Panc1 (cell line): Measurements from ENCODE around the gene MTFR2. TPM values are rescaled to one million over a fixed set of nuclear protein-coding genes. Genes with fewer than 3 reads are reported as not detected.

ENCODE experiments used
- ATAC-seq: fragments of 200-7000 bp; cut with Tn5 transposase; 2 replicates; pipeline ENCODE4 v1.9.1; 2020; ENCODE audit warnings: mild to moderate bottlenecking, moderate library complexity
- BruUV-seq: library from RNA; stranded (reverse); fragments of 400-500 nt; replicated peaks from 2 replicates; lab custom pipeline; 2021; lab: Mats Ljungman, UMichigan
- CTCF ChIA-PET: fragments of 300-600 bp; sonication (Branson Sonifier 250); formaldehyde crosslinking; loops from one replicate; lab custom pipeline; 2022; ENCODE audit warnings: antibody characterized with exemption; lab: Charles Lee
- POLR2A ChIA-PET: fragments of 300-600 bp; sonication (Branson Sonifier 250); formaldehyde crosslinking; loops from one replicate; lab custom pipeline; 2022; ENCODE audit warnings: antibody characterized with exemption; lab: Charles Lee
- DNase-seq: peaks from one replicate; pipeline ENCODE4 v3.0.0-alpha.2; 2010; ENCODE audit warnings: low read depth, low spot score
- H3K27ac ChIP-seq: 2 replicates; pipeline ENCODE4 v1.5.1; 2011; ENCODE audit warnings: mild to moderate bottlenecking, low read length, inconsistent platforms
- H3K27me3 ChIP-seq: fragments of 200-500 bp; sonication (Bioruptor generic); 2 replicates; pipeline ENCODE4 v1.6.0; 2014; ENCODE audit warnings: low read length, inconsistent platforms; ENCODE audit not compliant: control insufficient read depth, insufficient read depth
- H3K36me3 ChIP-seq: fragments of 200-500 bp; sonication (Bioruptor generic); 2 replicates; pipeline ENCODE4 v1.5.1; 2014; ENCODE audit warnings: inconsistent platforms, mild to moderate bottlenecking, low read length, moderate library complexity; ENCODE audit not compliant: control insufficient read depth, insufficient read depth
- H3K4me1 ChIP-seq: 2 replicates; pipeline ENCODE4 v1.5.1; 2011; ENCODE audit warnings: inconsistent platforms, mild to moderate bottlenecking, low read length, moderate library complexity; ENCODE audit not compliant: control insufficient read depth, insufficient read depth
- H3K4me3 ChIP-seq, 2 experiments: 2 replicates each; pipeline ENCODE4 v1.5.1; 2011 to 2012; ENCODE audit warnings: low read depth in 2 of 2, low read length in 2 of 2, mild to moderate bottlenecking in 2 of 2, inconsistent platforms in 1 of 2, moderate library complexity in 1 of 2
- H3K9me3 ChIP-seq: fragments of 200-500 bp; sonication (Bioruptor generic); 2 replicates; pipeline ENCODE4 v1.5.1; 2014; ENCODE audit warnings: low read depth, mild to moderate bottlenecking, inconsistent platforms, low read length, moderate library complexity; ENCODE audit not compliant: control insufficient read depth, insufficient read depth
- POLR2AphosphoS5 ChIP-seq: IDR thresholded peaks from 2 replicates; pipeline ENCODE4 v1.6.1; 2012; ENCODE audit warnings: mild to moderate bottlenecking, low read depth, low read length, moderate library complexity
- SIN3A ChIP-seq: IDR thresholded peaks from 2 replicates; pipeline ENCODE4 v1.6.1; 2012; ENCODE audit warnings: low read depth, mild to moderate bottlenecking, low read length, moderate library complexity, borderline replicate concordance; ENCODE audit not compliant: insufficient read depth
- TCF7L2 ChIP-seq: IDR thresholded peaks from 2 replicates; pipeline ENCODE4 v1.6.1; 2011; ENCODE audit warnings: mild to moderate bottlenecking, low read depth, low read length, inconsistent platforms
- in situ Hi-C: cut with HindIII; loops from 2 replicates; pipeline ENCODE4 v1.10.0; 2016; ENCODE audit warnings: low sequenced_read_pairs, low pct_unique_long_range_greater_than_20kb
- intact Hi-C: fragments of 100-400 bp; cut with micrococcal nuclease; formaldehyde crosslinking; loops from one replicate; pipeline ENCODE4 v1.10.0; 2022; ENCODE audit not compliant: unreplicated experiment
- total RNA-seq: library from RNA; stranded (reverse); gene quantifications from one replicate; pipeline ENCODE4 v1.2.1, GENCODE V29; 2021; ENCODE audit not compliant: unreplicated experiment
- TF ChIP-seq, protein P1 (sequence below): fragments of 450-650 bp; IDR thresholded peaks from 2 replicates; pipeline ENCODE4 v1.5.1; 2017; ENCODE audit warnings: mild to moderate bottlenecking
- TF ChIP-seq, protein P2 (sequence below), 2 experiments: IDR thresholded peaks; 2 replicates each; pipeline ENCODE4 v1.6.1; 2011 to 2012; ENCODE audit warnings: low read depth in 2 of 2, control low read depth in 1 of 2, low read length in 1 of 2, mild to moderate bottlenecking in 1 of 2, moderate library complexity in 1 of 2; ENCODE audit not compliant: insufficient read depth in 1 of 2

The MTFR2 gene
- total RNA-seq, 1 experiment from 2014 or later: 12.8 TPM

DNA sequence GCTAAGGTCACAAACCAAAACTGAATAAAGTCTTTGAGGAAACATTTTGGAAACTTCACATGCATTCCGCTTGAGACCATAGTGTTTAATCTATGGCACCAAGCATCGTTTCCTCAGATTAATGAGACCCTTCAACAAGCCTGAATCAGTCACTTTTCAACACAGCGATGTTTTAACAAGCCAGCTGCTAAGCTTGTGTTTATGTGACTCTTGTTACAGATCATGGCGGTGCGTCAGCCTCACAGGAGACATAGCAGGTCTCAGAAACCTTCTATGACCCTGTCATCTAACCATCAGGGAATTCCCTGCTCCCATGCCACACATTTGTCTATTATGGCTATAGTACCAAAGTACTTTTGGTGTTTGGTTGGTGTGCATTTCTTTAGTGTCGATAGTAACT lies 57.2 kb downstream of the MTFR2 start:
- Histone ChIP-seq H3K27me3 (no peaks in the 10 kb centered on the region), H3K27ac (no peak overlapping the region), H3K4me1 (no peaks in the 10 kb centered on the region), H3K36me3 (no peaks in the 10 kb centered on the region), H3K4me3 (no peak overlapping the region), H3K9me3 (no peaks in the 10 kb centered on the region)
- BruUV-seq: no TSS peak
- intact Hi-C loops: no loop called here
- POLR2A ChIA-PET: no interaction called here
- DNase-seq (no peak), ATAC-seq (no peak)
- TF ChIP-seq, protein P1, sequence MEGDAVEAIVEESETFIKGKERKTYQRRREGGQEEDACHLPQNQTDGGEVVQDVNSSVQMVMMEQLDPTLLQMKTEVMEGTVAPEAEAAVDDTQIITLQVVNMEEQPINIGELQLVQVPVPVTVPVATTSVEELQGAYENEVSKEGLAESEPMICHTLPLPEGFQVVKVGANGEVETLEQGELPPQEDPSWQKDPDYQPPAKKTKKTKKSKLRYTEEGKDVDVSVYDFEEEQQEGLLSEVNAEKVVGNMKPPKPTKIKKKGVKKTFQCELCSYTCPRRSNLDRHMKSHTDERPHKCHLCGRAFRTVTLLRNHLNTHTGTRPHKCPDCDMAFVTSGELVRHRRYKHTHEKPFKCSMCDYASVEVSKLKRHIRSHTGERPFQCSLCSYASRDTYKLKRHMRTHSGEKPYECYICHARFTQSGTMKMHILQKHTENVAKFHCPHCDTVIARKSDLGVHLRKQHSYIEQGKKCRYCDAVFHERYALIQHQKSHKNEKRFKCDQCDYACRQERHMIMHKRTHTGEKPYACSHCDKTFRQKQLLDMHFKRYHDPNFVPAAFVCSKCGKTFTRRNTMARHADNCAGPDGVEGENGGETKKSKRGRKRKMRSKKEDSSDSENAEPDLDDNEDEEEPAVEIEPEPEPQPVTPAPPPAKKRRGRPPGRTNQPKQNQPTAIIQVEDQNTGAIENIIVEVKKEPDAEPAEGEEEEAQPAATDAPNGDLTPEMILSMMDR: no peak
- TF ChIP-seq TCF7L2 (no peak), POLR2AphosphoS5 (no peak), SIN3A (no peak)
- TF ChIP-seq, protein P2, sequence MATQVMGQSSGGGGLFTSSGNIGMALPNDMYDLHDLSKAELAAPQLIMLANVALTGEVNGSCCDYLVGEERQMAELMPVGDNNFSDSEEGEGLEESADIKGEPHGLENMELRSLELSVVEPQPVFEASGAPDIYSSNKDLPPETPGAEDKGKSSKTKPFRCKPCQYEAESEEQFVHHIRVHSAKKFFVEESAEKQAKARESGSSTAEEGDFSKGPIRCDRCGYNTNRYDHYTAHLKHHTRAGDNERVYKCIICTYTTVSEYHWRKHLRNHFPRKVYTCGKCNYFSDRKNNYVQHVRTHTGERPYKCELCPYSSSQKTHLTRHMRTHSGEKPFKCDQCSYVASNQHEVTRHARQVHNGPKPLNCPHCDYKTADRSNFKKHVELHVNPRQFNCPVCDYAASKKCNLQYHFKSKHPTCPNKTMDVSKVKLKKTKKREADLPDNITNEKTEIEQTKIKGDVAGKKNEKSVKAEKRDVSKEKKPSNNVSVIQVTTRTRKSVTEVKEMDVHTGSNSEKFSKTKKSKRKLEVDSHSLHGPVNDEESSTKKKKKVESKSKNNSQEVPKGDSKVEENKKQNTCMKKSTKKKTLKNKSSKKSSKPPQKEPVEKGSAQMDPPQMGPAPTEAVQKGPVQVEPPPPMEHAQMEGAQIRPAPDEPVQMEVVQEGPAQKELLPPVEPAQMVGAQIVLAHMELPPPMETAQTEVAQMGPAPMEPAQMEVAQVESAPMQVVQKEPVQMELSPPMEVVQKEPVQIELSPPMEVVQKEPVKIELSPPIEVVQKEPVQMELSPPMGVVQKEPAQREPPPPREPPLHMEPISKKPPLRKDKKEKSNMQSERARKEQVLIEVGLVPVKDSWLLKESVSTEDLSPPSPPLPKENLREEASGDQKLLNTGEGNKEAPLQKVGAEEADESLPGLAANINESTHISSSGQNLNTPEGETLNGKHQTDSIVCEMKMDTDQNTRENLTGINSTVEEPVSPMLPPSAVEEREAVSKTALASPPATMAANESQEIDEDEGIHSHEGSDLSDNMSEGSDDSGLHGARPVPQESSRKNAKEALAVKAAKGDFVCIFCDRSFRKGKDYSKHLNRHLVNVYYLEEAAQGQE (IDR thresholded peaks at IDR 0.05; ENCODE audit: insufficient read depth in 1 of 2, low read depth in 2 of 2, low read length in 1 of 2): no peak
- in situ Hi-C loops: no loop called here
- CTCF ChIA-PET: no interaction called here

DNA sequence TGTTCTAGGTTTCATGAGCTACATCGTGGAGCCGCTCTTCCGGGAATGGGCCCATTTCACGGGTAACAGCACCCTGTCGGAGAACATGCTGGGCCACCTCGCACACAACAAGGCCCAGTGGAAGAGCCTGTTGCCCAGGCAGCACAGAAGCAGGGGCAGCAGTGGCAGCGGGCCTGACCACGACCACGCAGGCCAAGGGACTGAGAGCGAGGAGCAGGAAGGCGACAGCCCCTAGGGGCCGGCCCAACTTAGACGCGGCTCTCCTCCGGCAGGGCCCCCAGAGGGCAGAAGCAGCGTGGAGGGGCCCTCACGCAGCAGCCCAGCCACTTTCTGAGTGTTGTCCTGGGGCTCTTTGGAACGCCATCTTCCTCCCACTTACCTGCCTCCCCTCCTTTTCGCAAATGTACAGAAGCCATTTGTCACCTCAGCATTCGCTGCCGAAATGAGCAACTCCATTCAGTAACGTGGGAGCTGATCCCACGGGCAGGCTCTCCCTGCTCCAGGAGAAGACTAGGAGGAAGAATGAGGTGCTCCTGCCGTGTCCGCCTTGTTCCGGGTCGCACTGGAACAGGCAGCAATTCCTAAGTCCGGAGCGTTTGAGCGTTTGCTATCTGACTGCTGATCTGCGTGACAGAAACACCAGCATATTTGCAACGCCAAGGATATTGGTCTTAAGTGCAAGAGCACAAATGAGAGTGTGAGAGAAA lies 58.4 kb downstream of the MTFR2 start:
- BruUV-seq: no TSS peak
- POLR2A ChIA-PET: no interaction called here
- ATAC-seq: no peak

More for the DNA sequence above, 58.4 kb downstream of the MTFR2 start:
- H3K9me3 ChIP-seq: no peaks in the 10 kb centered on the region
- DNase-seq: no peak
- no peak overlapping the region for H3K4me3 ChIP-seq
- H3K27me3 ChIP-seq: no peaks in the 10 kb centered on the region
- in situ Hi-C loops: no loop called here
- intact Hi-C loops: no loop called here
- no peaks in the 10 kb centered on the region for H3K36me3 ChIP-seq
- CTCF ChIA-PET: no interaction called here
- H3K27ac ChIP-seq: no peak overlapping the region
- H3K4me1 ChIP-seq: no peaks in the 10 kb centered on the region
- TF ChIP-seq SIN3A (no peak), TCF7L2 (no peak), POLR2AphosphoS5 (no peak)
- TF ChIP-seq, protein P2 (IDR thresholded peaks at IDR 0.05; ENCODE audit: insufficient read depth in 1 of 2, low read depth in 2 of 2, low read length in 1 of 2): no peak
- TF ChIP-seq, protein P1: no peak
